Hindlimb muscle (tissue), 1 donor: ENCODE data around the gene DPP6. TPM values are rescaled to one million over a fixed set of nuclear protein-coding genes. Genes with fewer than 3 reads are reported as not detected.

Source experiments
- DNase-seq: peaks from one replicate; pipeline ENCODE4 v3.0.0-alpha.2; 2013
- polyA plus RNA-seq: library from polyadenylated mRNA; unstranded; fragments of 120-200 nt; gene quantifications from one replicate; pipeline ENCODE4 v1.2.1, GENCODE V29; 2013; ENCODE audit not compliant: insufficient read length

DPP6 gene
- polyA plus RNA-seq, 1 donor, result 2.0 TPM

GRCh38 chr7:154338701-154339506 lies 286.7 kb downstream of the DPP6 start:
- DNase-seq, result no peak

- no peak for DNase-seq
Observed at GRCh38 chr7:154342971-154343633, 290.9 kb downstream of the DPP6 start.

GRCh38 chr7:154343778-154344412 lies 291.7 kb downstream of the DPP6 start:
- DNase-seq, result no peak

- DNase-seq, result no peak
Observed at GRCh38 chr7:154345093-154345492, 292.9 kb downstream of the DPP6 start.

- no peak for DNase-seq
Observed at GRCh38 chr7:154347700-154348266, 295.6 kb downstream of the DPP6 start.

GRCh38 chr7:154350892-154351291 lies 298.7 kb downstream of the DPP6 start:
- DNase-seq, result no peak

- DNase-seq, result no peak
Observed at GRCh38 chr7:154353355-154353767, 301.2 kb downstream of the DPP6 start.

- DNase-seq, result no peak
Observed at GRCh38 chr7:154364170-154364569, 312.0 kb downstream of the DPP6 start.

GRCh38 chr7:154371424-154371823 lies 319.2 kb downstream of the DPP6 start:
- DNase-seq, result no peak

- no peak for DNase-seq
Observed at GRCh38 chr7:154372011-154372601, 319.9 kb downstream of the DPP6 start.

GRCh38 chr7:154373956-154374355 lies 321.8 kb downstream of the DPP6 start:
- no peak for DNase-seq

- peak; percentile 15 for DNase-seq
Observed at GRCh38 chr7:154375956-154376355, 323.8 kb downstream of the DPP6 start.

GRCh38 chr7:154380771-154381170 lies 328.6 kb downstream of the DPP6 start:
- DNase-seq, result no peak

GRCh38 chr7:154383045-154383444 lies 330.8 kb downstream of the DPP6 start:
- no peak for DNase-seq

GRCh38 chr7:154385214-154385613 lies 333.0 kb downstream of the DPP6 start:
- DNase-seq, result no peak

- DNase-seq, result no peak
Observed at GRCh38 chr7:154387252-154387651, 335.1 kb downstream of the DPP6 start.

GRCh38 chr7:154388412-154388811 lies 336.2 kb downstream of the DPP6 start:
- DNase-seq, result no peak

- no peak for DNase-seq
Observed at GRCh38 chr7:154388999-154389398, 336.8 kb downstream of the DPP6 start.

GRCh38 chr7:154390961-154391360 lies 338.8 kb downstream of the DPP6 start:
- DNase-seq, result no peak

- no peak for DNase-seq
Observed at GRCh38 chr7:154394804-154395203, 342.6 kb downstream of the DPP6 start.

GRCh38 chr7:154406312-154406711 lies 354.1 kb downstream of the DPP6 start:
- DNase-seq, result no peak

GRCh38 chr7:154409703-154410311 lies 357.6 kb downstream of the DPP6 start:
- peak; percentile 46 for DNase-seq
